Frontal cortex (tissue), 4 donors: ENCODE measurements around the gene DENND1A. TPM values are rescaled to one million over a fixed set of nuclear protein-coding genes. Genes with fewer than 3 reads are reported as not detected.

ENCODE experiments used
- DNase-seq, 2 donors: peaks; one replicate each; pipeline ENCODE4 v3.0.0; 2012; ENCODE audit warnings: low spot score in 2 of 2
- FAIRE-seq: peaks from 2 replicates; lab custom pipeline; 2012; peaks lifted over from hg19 to GRCh38; lab: Jason Lieb, UNC
- total RNA-seq: library from RNA; depleted of rRNA; stranded (reverse); fragments of >200 nt; gene quantifications from one replicate; pipeline ENCODE4 v1.2.3, GENCODE V29; 2014
- donor health status: control.
- donor health status: control.
- donor health status: control.

DENND1A gene
- total RNA-seq, 1 donor from 2014 or later, result 17.9 TPM

GRCh38 chr9:123377211-123377971 is 552.5 kb downstream of the DENND1A start:
- FAIRE-seq (no peak), DNase-seq (no peak)

- DNase-seq, result no peak
- FAIRE-seq, result no peak
These were observed 553.5 kb downstream of the DENND1A start for GRCh38 chr9:123376218-123377071.

GRCh38 chr9:123375469-123376132 is 554.3 kb downstream of the DENND1A start:
- DNase-seq, result no peak
- FAIRE-seq, result no peak

GRCh38 chr9:123373946-123374345 is 556.0 kb downstream of the DENND1A start:
- DNase-seq (no peak), FAIRE-seq (no peak)

- FAIRE-seq, result no peak
- DNase-seq, result no peak
These were observed 556.4 kb downstream of the DENND1A start for GRCh38 chr9:123373447-123373923.

GRCh38 chr9:123372766-123373446 is 557.0 kb downstream of the DENND1A start:
- FAIRE-seq (no peak), DNase-seq (no peak)

GRCh38 chr9:123371805-123372590 is 557.9 kb downstream of the DENND1A start:
- FAIRE-seq, result no peak

GRCh38 chr9:123371228-123371584 is 558.7 kb downstream of the DENND1A start:
- FAIRE-seq, result no peak
- DNase-seq, result no peak

More at GRCh38 chr9:123371805-123372590, 557.9 kb downstream of the DENND1A start:
- DNase-seq, result no peak

- DNase-seq, result no peak
- no peak for FAIRE-seq
These were observed 559.2 kb downstream of the DENND1A start for GRCh38 chr9:123370526-123371227.

- DNase-seq, result no peak
- FAIRE-seq, result no peak
These were observed 559.8 kb downstream of the DENND1A start for GRCh38 chr9:123370108-123370507.

GRCh38 chr9:123369296-123369695 is 560.6 kb downstream of the DENND1A start:
- no peak for FAIRE-seq
- no peak for DNase-seq

GRCh38 chr9:123368536-123369153 is 561.3 kb downstream of the DENND1A start:
- DNase-seq (peak in 1 of 2 donors; percentile 79), FAIRE-seq (no peak)

- FAIRE-seq, result no peak
- DNase-seq, result no peak
These were observed 561.9 kb downstream of the DENND1A start for GRCh38 chr9:123368023-123368422.

GRCh38 chr9:123365881-123366528 is 563.9 kb downstream of the DENND1A start:
- FAIRE-seq, result no peak
- no peak for DNase-seq

GRCh38 chr9:123365287-123365880 is 564.5 kb downstream of the DENND1A start:
- no peak for DNase-seq
- no peak for FAIRE-seq

GRCh38 chr9:123364241-123364824 is 565.6 kb downstream of the DENND1A start:
- peak; percentile 76 for DNase-seq
- FAIRE-seq, result no peak

- FAIRE-seq, result no peak
These were observed 567.1 kb downstream of the DENND1A start for GRCh38 chr9:123362856-123363255.

More at GRCh38 chr9:123362856-123363255, 567.1 kb downstream of the DENND1A start:
- no peak for DNase-seq
